A204.1 (cell line): ENCODE results near the gene SLC1A7.

ENCODE experiments used
- FAIRE-seq: peaks from 2 replicates; lab custom pipeline; 2012; peaks lifted over from hg19 to GRCh38; lab: Jason Lieb, UNC

SLC1A7 gene

GRCh38 chr1:53061123-53061858, 81.1 kb downstream of the SLC1A7 start:
- FAIRE-seq = no peak

- no peak for FAIRE-seq
These were observed 81.9 kb downstream of the SLC1A7 start for GRCh38 chr1:53060579-53060978.

GRCh38 chr1:53057127-53057526, 85.3 kb downstream of the SLC1A7 start:
- no peak for FAIRE-seq

GRCh38 chr1:53051676-53052075, 90.8 kb downstream of the SLC1A7 start:
- no peak for FAIRE-seq

- no peak for FAIRE-seq
These were observed 92.1 kb downstream of the SLC1A7 start for GRCh38 chr1:53050310-53050709.

- no peak for FAIRE-seq
These were observed 92.9 kb downstream of the SLC1A7 start for GRCh38 chr1:53049574-53049967.

- FAIRE-seq = no peak
These were observed 93.4 kb downstream of the SLC1A7 start for GRCh38 chr1:53048960-53049573.

- FAIRE-seq = no peak
These were observed 94.4 kb downstream of the SLC1A7 start for GRCh38 chr1:53047737-53048736.

- no peak for FAIRE-seq
These were observed 95.5 kb downstream of the SLC1A7 start for GRCh38 chr1:53046930-53047329.

- FAIRE-seq = no peak
These were observed 97.5 kb downstream of the SLC1A7 start for GRCh38 chr1:53044926-53045325.

- no peak for FAIRE-seq
These were observed 99.2 kb downstream of the SLC1A7 start for GRCh38 chr1:53043271-53043670.

GRCh38 chr1:53038566-53038965, 103.9 kb downstream of the SLC1A7 start:
- FAIRE-seq = no peak
